HG03103 (cell line): ENCODE measurements around the gene CLSTN1.
"Not testable (repeated sequence)": the region's sequence is repeated elsewhere in the genome, so short reads cannot be mapped to it uniquely, and the experiment has no call there.

Experiments used
- ATAC-seq: cut with Tn5 transposase; IDR thresholded peaks from one replicate; pipeline ENCODE4 v1.9.1; 2021; ENCODE audit warnings: low read depth; ENCODE audit not compliant: unreplicated experiment

Gene CLSTN1

GRCh38 chr1:9803003-9803918, 20.5 kb downstream of the CLSTN1 start:
- ATAC-seq: not testable (repeated sequence)

GRCh38 chr1:9801909-9802308, 21.9 kb downstream of the CLSTN1 start:
- ATAC-seq: no peak

GRCh38 chr1:9798236-9799130, 25.3 kb downstream of the CLSTN1 start:
- no peak for ATAC-seq

GRCh38 chr1:9797049-9797448, 26.7 kb downstream of the CLSTN1 start:
- ATAC-seq: no peak

- no peak for ATAC-seq
These were observed 29.7 kb downstream of the CLSTN1 start for GRCh38 chr1:9794081-9794480.

- no peak for ATAC-seq
These were observed 30.5 kb downstream of the CLSTN1 start for GRCh38 chr1:9793291-9793690.

- no peak for ATAC-seq
These were observed 31.4 kb downstream of the CLSTN1 start for GRCh38 chr1:9792156-9793042.

- ATAC-seq: not testable (repeated sequence)
These were observed 34.1 kb downstream of the CLSTN1 start for GRCh38 chr1:9789700-9790099.

- peak; percentile 55 for ATAC-seq
These were observed 36.1 kb downstream of the CLSTN1 start for GRCh38 chr1:9787702-9788101.

GRCh38 chr1:9785406-9785805, 38.4 kb downstream of the CLSTN1 start:
- ATAC-seq: no peak

- no peak for ATAC-seq
These were observed 39.1 kb downstream of the CLSTN1 start for GRCh38 chr1:9784508-9785133.

- ATAC-seq: no peak
These were observed 40.9 kb downstream of the CLSTN1 start for GRCh38 chr1:9782897-9783296.

- ATAC-seq: no peak
These were observed 41.5 kb downstream of the CLSTN1 start for GRCh38 chr1:9782116-9782751.

GRCh38 chr1:9780554-9781110, 43.1 kb downstream of the CLSTN1 start:
- ATAC-seq: no peak

- no peak for ATAC-seq
These were observed 44.9 kb downstream of the CLSTN1 start for GRCh38 chr1:9778905-9779304.

GRCh38 chr1:9776685-9777084, 47.1 kb downstream of the CLSTN1 start:
- ATAC-seq: no peak

- no peak for ATAC-seq
These were observed 48.8 kb downstream of the CLSTN1 start for GRCh38 chr1:9774712-9775679.

- no peak for ATAC-seq
These were observed 53.5 kb downstream of the CLSTN1 start for GRCh38 chr1:9770298-9770697.
